Ramos (cell line): ENCODE results near the gene ZNF22.

ENCODE experiments used
- in situ Hi-C: fragments of 300-500 bp; cut with MboI; formaldehyde crosslinking; loops from one replicate; pipeline ENCODE4 v1.14.3; 2022; ENCODE audit warnings: low sequenced_read_pairs; ENCODE audit not compliant: unreplicated experiment

ZNF22 gene

GRCh38 chr10:44986670-44987069, 14.1 kb upstream of the ZNF22 start:
- in situ Hi-C loops, result no loop called here

DNA sequence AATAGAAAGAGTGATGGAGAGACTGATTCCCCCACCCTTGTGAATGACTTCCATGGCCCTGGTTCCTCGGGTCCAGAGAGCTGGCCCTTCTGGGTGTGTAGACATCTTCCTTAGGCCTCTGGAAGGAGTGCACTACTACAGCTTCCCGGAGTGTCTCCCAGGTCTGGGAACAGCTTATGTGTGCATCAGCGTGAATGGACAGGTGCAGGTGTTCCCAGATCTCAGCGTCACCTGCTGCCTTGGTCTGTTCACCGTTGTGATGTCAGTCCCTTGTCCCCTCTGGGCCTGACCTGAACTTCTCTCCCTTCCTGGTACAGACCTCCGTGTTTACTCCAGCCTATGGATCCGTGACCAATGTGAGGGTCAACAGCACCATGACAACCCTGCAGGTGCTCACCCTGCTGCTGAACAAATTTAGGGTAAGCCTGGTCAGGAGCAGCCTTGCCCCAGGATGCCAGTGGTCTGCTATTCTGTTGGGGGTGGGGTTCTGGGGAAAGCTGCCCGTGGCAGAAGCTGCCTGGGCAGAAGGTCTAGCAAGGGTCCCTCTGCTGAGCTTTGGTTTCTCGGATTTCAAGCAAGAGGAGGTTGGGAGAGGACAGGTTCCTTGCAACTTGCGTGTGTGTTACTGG, 11.7 kb upstream of the ZNF22 start:
- in situ Hi-C loops, result no loop called here

- in situ Hi-C loops, result no loop called here
Measured at GRCh38 chr10:44989597-44990301, 11.0 kb upstream of the ZNF22 start.

GRCh38 chr10:44990302-44990655, 10.4 kb upstream of the ZNF22 start:
- in situ Hi-C loops, result no loop called here

DNA sequence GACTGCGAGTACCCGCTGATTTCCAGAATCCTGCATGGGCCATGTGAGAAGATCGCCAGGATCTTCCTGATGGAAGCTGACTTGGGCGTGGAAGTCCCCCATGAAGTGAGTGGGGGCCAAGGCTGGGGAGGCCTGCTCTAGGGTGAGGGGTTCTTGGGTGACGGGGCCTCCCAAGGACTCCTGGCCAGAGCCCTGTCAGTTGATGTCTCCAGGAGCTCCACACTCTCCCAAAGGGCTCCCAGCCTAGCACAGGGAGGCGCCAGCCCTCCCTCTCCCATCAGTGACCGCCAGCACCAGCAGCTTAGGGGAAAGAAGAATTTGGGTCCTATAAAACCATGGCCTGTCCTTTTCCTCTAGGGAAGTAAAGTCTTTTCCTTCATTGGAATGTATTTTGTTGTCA, 9.8 kb upstream of the ZNF22 start:
- in situ Hi-C loops, result no loop called here

DNA sequence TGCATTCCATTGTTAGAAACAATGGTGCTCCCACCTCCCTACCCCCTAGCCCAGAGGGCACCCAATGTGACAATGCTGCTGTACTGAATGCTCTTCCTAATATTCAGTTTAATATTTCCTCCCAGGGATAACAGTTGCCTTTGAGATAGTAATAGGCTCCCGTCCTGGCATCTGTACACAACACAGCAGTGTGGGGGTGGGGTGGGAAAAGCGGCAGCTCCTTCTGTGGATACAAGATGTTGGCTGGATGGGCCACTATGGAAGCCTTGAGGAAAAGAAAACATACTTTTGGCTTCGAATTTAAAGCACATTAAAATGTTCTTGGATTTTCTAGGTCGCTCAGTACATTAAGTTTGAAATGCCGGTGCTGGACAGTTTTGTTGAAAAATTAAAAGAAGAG, 9.2 kb upstream of the ZNF22 start:
- in situ Hi-C loops, result no loop called here

GRCh38 chr10:44992070-44992731, 8.5 kb upstream of the ZNF22 start:
- in situ Hi-C loops, result no loop called here

GRCh38 chr10:44992732-44993225, 7.9 kb upstream of the ZNF22 start:
- in situ Hi-C loops, result no loop called here

DNA sequence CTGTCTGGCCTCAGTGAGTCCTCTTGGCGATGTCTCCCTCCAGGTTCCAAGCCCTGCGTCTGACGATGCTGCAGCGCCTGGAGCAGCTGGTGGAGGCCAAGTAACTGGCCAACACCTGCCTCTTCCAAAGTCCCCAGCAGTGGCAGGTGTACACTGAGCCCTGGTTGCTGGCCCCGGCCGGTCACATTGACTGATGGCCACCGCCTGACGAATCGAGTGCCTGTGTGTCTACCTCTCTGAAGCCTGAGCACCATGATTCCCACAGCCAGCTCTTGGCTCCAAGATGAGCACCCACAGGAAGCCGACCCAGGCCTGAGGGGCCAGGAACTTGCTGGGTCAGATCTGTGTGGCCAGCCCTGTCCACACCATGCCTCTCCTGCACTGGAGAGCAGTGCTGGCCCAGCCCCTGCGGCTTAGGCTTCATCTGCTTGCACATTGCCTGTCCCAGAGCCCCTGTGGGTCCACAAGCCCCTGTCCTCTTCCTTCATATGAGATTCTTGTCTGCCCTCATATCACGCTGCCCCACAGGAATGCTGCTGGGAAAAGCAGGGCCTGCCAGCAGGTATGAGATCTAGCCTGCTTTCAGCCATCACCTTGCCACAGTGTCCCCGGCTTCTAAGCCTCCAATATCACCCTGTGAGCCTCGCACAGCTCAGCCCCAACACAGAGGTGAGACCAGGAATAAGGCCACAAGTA, 7.3 kb upstream of the ZNF22 start:
- in situ Hi-C loops, result no loop called here

DNA sequence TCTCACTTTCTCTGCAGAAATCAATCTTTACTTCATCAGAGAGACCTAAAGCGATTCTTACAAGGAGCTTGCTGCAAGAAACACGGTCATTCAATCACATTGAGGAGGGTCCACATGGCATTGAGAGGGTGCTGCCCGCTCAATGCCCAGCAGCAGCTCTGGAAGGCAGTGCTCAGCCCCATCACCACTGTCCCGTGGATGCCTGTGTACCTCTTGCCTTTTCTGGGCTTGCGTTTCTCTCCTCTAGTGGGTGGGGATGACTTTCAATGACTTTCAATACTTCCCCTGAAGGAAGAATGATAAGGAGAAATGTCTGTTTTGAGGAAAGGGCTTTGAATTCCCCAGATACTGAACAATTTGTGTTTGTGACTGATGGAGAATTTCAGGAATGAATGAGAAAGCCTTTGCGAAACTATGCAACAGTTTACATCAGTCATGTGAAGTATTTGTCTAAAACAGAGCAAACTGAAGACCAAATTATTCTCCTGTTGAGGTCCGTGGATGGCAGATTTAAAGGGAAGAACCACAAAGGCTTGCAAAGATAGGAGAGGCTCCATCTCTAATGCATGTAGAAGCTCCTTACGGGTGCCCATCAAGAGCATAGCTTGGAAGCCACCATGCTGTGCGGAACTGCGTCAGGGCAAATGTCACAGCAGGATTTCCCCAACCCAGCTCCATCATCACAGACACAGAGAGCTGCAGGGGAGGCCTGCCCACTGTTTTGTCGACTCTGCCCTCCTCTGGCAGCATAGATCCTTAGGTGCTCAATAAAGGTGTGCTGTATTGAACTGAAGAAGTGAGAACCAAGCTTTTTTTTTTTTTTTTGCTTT, 6.6 kb upstream of the ZNF22 start:
- in situ Hi-C loops, result no loop called here

- in situ Hi-C loops, result no loop called here
Measured at GRCh38 chr10:44994752-44995530, 5.8 kb upstream of the ZNF22 start.

DNA sequence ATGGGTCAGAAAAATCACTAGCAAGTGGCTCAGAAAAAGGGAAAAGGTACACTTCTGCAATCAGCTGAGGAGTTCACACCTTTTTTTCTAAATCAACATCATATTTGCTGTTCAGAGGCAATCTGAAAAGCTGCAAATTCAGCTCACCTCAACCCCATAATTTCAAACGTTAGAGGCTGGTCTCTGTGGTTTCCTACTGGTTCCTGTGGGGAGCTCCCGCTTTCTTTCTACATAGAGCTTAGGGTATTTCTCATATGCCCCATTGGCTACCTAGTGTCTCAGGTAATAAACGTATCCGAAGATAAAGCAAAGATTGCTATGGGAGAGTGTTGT, 5.2 kb upstream of the ZNF22 start:
- in situ Hi-C loops, result no loop called here

- in situ Hi-C loops, result no loop called here
Measured at GRCh38 chr10:44995914-44996669, 4.6 kb upstream of the ZNF22 start.

- in situ Hi-C loops, result no loop called here
Measured at GRCh38 chr10:44997105-44997748, 3.5 kb upstream of the ZNF22 start.

DNA sequence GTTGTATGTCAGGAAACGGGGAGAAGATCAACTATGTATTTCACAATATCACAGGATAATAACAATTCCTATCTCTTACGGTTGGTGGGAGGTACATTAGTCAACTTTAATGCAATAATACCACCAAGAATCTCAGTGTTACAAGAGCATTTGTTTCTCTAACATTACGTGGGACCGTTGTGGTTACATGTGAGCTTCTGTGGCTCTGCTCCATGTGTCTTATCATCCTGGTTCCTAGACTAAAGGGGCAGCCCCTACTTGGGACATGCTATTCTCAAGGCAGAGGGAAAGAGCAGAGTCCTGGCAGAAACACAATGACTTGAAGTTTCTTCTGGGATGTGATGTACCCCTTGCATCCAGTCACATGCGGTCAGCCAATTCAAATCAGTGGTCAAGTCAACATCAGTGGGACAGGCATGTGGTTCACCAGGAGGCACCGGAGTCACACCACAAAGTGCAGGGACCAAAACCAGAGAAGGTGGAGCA, 2.5 kb upstream of the ZNF22 start:
- in situ Hi-C loops, result no loop called here

DNA sequence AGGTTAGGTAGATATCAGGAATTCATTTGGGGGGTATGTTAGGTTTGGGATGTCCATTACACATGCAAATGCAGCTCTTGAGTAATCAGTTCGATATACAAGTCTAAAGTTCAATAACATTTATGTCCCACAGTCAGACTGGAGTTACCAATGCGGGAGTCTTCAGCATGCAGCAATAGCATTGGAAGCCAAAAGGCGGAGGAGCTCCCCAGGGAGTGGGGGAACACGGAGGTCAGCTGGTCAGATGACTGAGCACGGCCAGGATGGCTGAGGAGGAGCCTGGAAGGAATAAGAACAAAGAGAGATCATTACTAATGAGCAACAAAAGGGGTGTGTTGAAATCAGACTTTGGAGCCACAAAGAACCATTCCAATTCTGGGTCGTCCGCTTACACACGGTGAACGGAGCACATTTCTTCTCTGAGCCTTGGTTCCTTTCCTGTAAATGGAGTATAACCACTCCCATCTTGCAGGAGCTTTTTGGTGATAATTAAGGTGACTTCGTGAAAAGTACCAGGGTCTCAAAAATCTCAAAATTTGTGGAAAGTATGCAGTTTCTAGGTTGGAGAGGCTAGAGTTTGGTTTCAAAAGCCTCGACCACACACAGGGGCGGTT, 478 bp upstream of the ZNF22 start:
- in situ Hi-C loops, result loop anchor here (25.0 kb wide), 1 partner anchor 437 kb away; no protein-coding TSS in a partner anchor

GRCh38 chr10:45001381-45002148, 842 bp downstream of the ZNF22 start:
- in situ Hi-C loops, result loop anchor here (25.0 kb wide), 1 partner anchor 436 kb away; no protein-coding TSS in a partner anchor
